ENCODE results near the gene MARCHF7.
A peak's percentile ranks its signal among the peaks of the same experiment; 100 is the strongest.

Gene MARCHF7

DNA sequence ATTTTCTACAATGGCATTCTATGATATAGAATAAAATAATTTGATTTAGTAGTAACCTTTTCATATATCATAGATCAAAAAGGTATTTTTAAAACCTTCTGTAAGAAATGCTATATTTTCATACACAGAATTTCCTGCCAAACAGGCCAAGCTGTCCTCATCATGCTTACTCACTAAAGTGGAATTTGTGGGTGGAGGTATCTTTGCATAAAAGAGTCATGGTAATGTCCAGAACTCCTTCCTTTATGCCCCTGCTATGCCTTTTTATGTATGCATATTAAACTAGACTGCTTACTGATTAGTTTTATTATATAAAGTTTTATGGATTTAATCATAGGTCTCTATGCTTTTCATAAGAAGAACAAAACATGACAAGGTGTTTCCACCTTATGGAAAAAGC, 27.5 kb upstream of the MARCHF7 start:
- Mint-ChIP-seq H3K4me3 (no peak overlapping the region), H3K9me3 (no peaks in the 10 kb centered on the region), H3K27ac (no peak overlapping the region), H3K36me3 (ENCODE audit: low read depth) (no peaks in the 10 kb centered on the region), H3K4me1 (peaks cover 7% of the 10 kb centered on the region), H3K27me3 (ENCODE audit: low read depth) (no peaks in the 10 kb centered on the region)
- TF ChIP-seq, protein P1, sequence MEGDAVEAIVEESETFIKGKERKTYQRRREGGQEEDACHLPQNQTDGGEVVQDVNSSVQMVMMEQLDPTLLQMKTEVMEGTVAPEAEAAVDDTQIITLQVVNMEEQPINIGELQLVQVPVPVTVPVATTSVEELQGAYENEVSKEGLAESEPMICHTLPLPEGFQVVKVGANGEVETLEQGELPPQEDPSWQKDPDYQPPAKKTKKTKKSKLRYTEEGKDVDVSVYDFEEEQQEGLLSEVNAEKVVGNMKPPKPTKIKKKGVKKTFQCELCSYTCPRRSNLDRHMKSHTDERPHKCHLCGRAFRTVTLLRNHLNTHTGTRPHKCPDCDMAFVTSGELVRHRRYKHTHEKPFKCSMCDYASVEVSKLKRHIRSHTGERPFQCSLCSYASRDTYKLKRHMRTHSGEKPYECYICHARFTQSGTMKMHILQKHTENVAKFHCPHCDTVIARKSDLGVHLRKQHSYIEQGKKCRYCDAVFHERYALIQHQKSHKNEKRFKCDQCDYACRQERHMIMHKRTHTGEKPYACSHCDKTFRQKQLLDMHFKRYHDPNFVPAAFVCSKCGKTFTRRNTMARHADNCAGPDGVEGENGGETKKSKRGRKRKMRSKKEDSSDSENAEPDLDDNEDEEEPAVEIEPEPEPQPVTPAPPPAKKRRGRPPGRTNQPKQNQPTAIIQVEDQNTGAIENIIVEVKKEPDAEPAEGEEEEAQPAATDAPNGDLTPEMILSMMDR (IDR thresholded peaks at IDR 0.05; ENCODE audit: unreplicated experiment in 3 of 3) = no peak

DNA sequence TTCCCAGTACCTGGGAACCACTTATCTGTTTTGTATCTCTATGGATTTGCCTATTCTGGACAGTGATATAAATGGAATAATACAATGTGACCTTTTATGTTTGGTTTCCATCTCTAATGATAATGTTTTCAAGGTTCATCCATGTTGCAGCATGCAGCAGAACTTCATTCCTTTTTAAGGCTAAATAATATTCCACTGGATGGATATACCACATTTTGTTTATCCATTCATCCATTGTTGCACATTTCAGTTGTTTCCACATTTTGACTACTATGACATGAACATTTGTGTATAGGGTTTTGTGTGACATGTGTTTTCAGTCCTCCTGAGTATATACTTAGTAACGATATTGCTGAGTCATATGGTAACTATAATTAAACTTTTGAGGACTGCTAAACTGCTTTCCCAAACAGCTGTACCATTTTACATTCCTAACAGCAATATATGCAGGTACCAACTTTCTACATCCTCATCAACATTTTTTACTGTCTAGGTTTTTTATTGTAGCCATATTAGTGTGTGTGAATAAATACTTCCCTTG, 17.7 kb upstream of the MARCHF7 start:
- Mint-ChIP-seq H3K27ac (no peak overlapping the region), H3K27me3 (ENCODE audit: low read depth) (no peaks in the 10 kb centered on the region), H3K4me1 (no peaks in the 10 kb centered on the region), H3K4me3 (no peak overlapping the region), H3K36me3 (ENCODE audit: low read depth) (peaks cover 28% of the 10 kb centered on the region), H3K9me3 (peaks cover 20% of the 10 kb centered on the region)
- TF ChIP-seq, protein P1 (IDR thresholded peaks at IDR 0.05; ENCODE audit: unreplicated experiment in 3 of 3) = no peak

GRCh38 chr2:159695795-159696448, 16.4 kb upstream of the MARCHF7 start:
- no peak overlapping the region for H3K27ac Mint-ChIP-seq
- TF ChIP-seq, protein P1 (IDR thresholded peaks at IDR 0.05; ENCODE audit: unreplicated experiment in 3 of 3) = no peak
- H3K4me1 Mint-ChIP-seq = no peaks in the 10 kb centered on the region
- peaks cover 32% of the 10 kb centered on the region for H3K36me3 Mint-ChIP-seq (ENCODE audit: low read depth)
- no peak overlapping the region for H3K4me3 Mint-ChIP-seq
- H3K9me3 Mint-ChIP-seq = peaks cover 20% of the 10 kb centered on the region
- H3K27me3 Mint-ChIP-seq (ENCODE audit: low read depth) = no peaks in the 10 kb centered on the region

DNA sequence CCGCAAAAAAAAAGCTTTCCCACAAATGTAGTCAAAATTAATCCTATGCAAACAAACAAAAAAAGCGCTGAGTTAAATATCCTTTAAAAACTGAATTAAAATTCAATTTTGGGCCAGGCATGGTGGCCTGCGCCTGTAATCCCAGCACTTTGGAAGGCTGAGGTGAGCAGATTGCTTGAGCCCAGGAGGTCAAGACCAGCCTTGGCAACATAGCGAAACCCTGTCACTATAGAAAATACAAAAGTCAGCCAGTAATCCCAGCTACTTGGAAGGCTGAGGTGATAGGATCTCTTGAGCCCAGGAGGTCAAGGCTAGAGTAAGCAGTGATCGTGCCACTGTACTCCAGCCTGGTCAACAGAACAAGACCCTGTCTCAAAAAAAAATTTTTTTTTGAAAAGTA, 8.8 kb upstream of the MARCHF7 start:
- Mint-ChIP-seq H3K36me3 (ENCODE audit: low read depth) (peaks cover 13% of the 10 kb centered on the region), H3K4me1 (peaks cover 6% of the 10 kb centered on the region), H3K27me3 (ENCODE audit: low read depth) (no peaks in the 10 kb centered on the region), H3K4me3 (no peak overlapping the region), H3K27ac (no peak overlapping the region), H3K9me3 (no peaks in the 10 kb centered on the region)
- TF ChIP-seq, protein P1 (IDR thresholded peaks at IDR 0.05; ENCODE audit: unreplicated experiment in 3 of 3) = no peak

DNA sequence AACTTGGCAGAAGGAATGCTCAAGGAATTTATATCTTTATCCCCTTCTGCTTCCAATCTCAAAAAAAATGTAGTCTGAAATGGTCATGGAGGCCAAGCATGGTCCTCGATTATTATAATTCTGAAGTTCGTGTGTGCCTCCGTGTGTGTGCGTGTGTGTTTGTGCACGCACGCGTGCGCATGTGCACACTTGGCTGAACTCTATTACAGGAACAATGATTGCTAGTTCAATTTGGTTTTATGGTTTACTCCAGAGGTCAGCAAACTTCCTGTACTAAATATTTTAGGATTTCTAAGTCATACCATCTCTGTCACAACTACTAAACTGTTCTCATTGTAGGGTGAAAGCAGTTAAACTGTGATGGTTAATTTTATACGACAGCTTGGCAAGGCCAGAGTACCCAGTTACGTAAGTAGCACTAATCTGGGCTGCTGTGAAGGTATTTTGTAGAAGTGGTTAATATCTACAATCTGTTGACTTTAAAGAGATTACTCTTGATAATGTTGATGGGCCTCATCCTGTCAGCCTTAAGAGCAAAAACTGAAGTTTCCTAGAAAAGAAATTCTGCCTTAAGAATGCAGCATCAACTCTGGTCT, 5.8 kb upstream of the MARCHF7 start:
- peak overlapping the region; percentile 15 to 68 (median 43) for H3K27ac Mint-ChIP-seq
- no peak overlapping the region for H3K4me3 Mint-ChIP-seq
- H3K27me3 Mint-ChIP-seq (ENCODE audit: low read depth) = no peaks in the 10 kb centered on the region
- H3K36me3 Mint-ChIP-seq (ENCODE audit: low read depth) = peaks cover 13% of the 10 kb centered on the region
- H3K9me3 Mint-ChIP-seq = no peaks in the 10 kb centered on the region
- TF ChIP-seq, protein P1 (IDR thresholded peaks at IDR 0.05; ENCODE audit: unreplicated experiment in 3 of 3) = no peak
- H3K4me1 Mint-ChIP-seq = peaks cover 7% of the 10 kb centered on the region

Measured in nephron (organoid).